Breast epithelium (tissue), 4 donors: ENCODE results near the gene WDR81. TPM values are rescaled to one million over a fixed set of nuclear protein-coding genes. Genes with fewer than 3 reads are reported as not detected.

Experiments
- DNase-seq, 2 donors: peaks; one replicate each; pipeline ENCODE4 v3.0.0-alpha.2; 2019; ENCODE audit warnings: low spot score in 2 of 2
- H3K27ac ChIP-seq, 2 donors: fragments of 200-600 bp; sonication (generic) in 1 of 2; one replicate each; pipeline ENCODE4 v1.5.1; 2016 to 2019; ENCODE audit warnings: mild to moderate bottlenecking in 1 of 2
- H3K27me3 ChIP-seq, 2 donors: fragments of 200-600 bp; sonication (generic) in 1 of 2; one replicate each; pipeline versions ENCODE4 v1.5.1 to v1.6.0; 2017 to 2019; ENCODE audit warnings: control low read depth in 1 of 2, mild to moderate bottlenecking in 1 of 2
- H3K36me3 ChIP-seq: fragments of 200-600 bp; one replicate; pipeline ENCODE4 v1.5.1; 2019
- H3K4me1 ChIP-seq, 2 donors: fragments of 200-600 bp; sonication (generic); one replicate each; pipeline ENCODE4 v1.5.1; 2016 to 2019; ENCODE audit warnings: control low read depth in 1 of 2
- H3K4me3 ChIP-seq, 3 donors: fragments of 200-600 bp; sonication (generic); 1 replicate in 2 of 3; 2 replicates in 1 of 3; pipeline ENCODE4 v1.5.1; 2016 to 2019; ENCODE audit warnings: mild to moderate bottlenecking in 3 of 3, moderate library complexity in 2 of 3
- H3K9me3 ChIP-seq, 2 donors: fragments of 200-600 bp; sonication (generic) in 1 of 2; one replicate each; pipeline ENCODE4 v1.5.1; 2016 to 2019; ENCODE audit warnings: control low read depth in 1 of 2
- CTCF ChIP-seq, 3 donors: fragments of 450-650 bp; IDR thresholded peaks; one replicate each; pipeline ENCODE4 v1.5.1; 2016 to 2017; ENCODE audit warnings: antibody characterized with exemption in 3 of 3, mild to moderate bottlenecking in 3 of 3, moderate library complexity in 3 of 3
- POLR2A ChIP-seq: fragments of 450-650 bp; IDR thresholded peaks from one replicate; pipeline ENCODE4 v1.6.1; 2016; ENCODE audit warnings: antibody characterized with exemption, mild to moderate bottlenecking, moderate library complexity
- POLR2AphosphoS5 ChIP-seq, 3 donors: sonication (generic); formaldehyde crosslinking; IDR thresholded peaks; one replicate each; pipeline ENCODE4 v1.6.1; 2017; ENCODE audit warnings: antibody characterized with exemption in 3 of 3
- intact Hi-C: fragments of 100-400 bp; cut with DNase I; formaldehyde crosslinking; loops from one replicate; pipeline ENCODE4 v1.15.1; 2023; ENCODE audit warnings: low total_unique reads
- total RNA-seq, 3 donors: library from RNA; depleted of rRNA; stranded (reverse); fragments of >200 nt; gene quantifications; one replicate each; pipeline ENCODE4 v1.1.0, GENCODE V29; 2016

The WDR81 gene
- total RNA-seq, 3 donors from 2014 or later: 36.6 to 52.6 (median 41.6) TPM

GRCh38 chr17:1725642-1726511 is 1.4 kb downstream of the WDR81 start:
- Histone ChIP-seq H3K4me1 (peaks cover 0 to 6% of the 10 kb centered on the region in 2 donors), H3K27ac (peak overlapping the region; percentile 80 to 92), H3K9me3 (no peaks in the 10 kb centered on the region), H3K36me3 (no peaks in the 10 kb centered on the region), H3K27me3 (no peaks in the 10 kb centered on the region), H3K4me3 (peak overlapping the region; percentile 66 to 87 (median 82))
- intact Hi-C loops: no loop called here
- no peak for DNase-seq
- no peak for TF ChIP-seq POLR2AphosphoS5 (IDR thresholded peaks at IDR 0.05)
- no peak for TF ChIP-seq CTCF (IDR thresholded peaks at IDR 0.05)
- TF ChIP-seq POLR2A: no peak

DNA sequence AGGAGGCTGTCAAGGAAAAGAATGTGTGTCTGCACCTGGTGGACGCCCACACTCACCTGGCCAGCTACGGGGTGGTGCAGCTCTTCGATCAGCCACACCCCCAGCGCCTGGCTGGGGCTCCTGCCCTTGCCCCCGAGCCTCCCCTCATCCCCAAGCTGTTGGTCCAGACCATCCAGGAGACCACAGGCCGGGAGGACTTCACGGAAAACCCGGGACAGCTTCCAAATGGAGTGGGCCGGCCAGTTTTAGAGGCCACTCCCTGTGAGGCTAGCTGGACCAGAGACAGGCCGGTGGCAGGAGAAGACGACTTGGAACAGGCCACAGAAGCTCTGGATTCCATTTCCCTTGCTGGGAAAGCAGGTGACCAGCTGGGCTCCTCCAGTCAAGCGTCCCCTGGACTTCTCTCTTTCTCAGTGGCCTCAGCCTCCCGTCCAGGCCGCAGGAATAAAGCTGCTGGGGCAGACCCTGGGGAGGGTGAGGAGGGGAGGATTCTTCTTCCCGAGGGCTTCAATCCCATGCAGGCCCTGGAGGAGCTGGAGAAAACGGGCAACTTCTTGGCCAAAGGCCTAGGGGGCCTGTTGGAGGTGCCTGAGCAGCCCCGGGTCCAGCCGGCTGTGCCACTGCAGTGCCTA is 2.2 kb downstream of the WDR81 start:
- H3K27ac ChIP-seq: no peak overlapping the region

GRCh38 chr17:1727258-1727789 is 2.8 kb downstream of the WDR81 start:
- Histone ChIP-seq H3K27me3 (no peaks in the 10 kb centered on the region), H3K4me1 (peaks cover 0 to 6% of the 10 kb centered on the region in 2 donors), H3K27ac (peak overlapping the region in 1 of 2 donors; percentile 25), H3K36me3 (no peaks in the 10 kb centered on the region), H3K9me3 (no peaks in the 10 kb centered on the region), H3K4me3 (peak overlapping the region in 1 of 3 donors; percentile 15)
- DNase-seq: no peak
- TF ChIP-seq POLR2AphosphoS5 (IDR thresholded peaks at IDR 0.05) (no peak), POLR2A (no peak), CTCF (IDR thresholded peaks at IDR 0.05) (no peak)
- intact Hi-C loops: no loop called here

More for the DNA sequence above, 2.2 kb downstream of the WDR81 start:
- no peaks in the 10 kb centered on the region for H3K27me3 ChIP-seq
- H3K36me3 ChIP-seq: no peaks in the 10 kb centered on the region
- H3K4me3 ChIP-seq: peak overlapping the region in 2 of 3 donors; percentile 5 to 87
- peaks cover 0 to 6% of the 10 kb centered on the region in 2 donors for H3K4me1 ChIP-seq
- no peaks in the 10 kb centered on the region for H3K9me3 ChIP-seq
- DNase-seq: no peak
- intact Hi-C loops: no loop called here
- TF ChIP-seq POLR2A (no peak), CTCF (IDR thresholded peaks at IDR 0.05) (no peak), POLR2AphosphoS5 (IDR thresholded peaks at IDR 0.05) (no peak)

GRCh38 chr17:1727876-1728630 is 3.5 kb downstream of the WDR81 start:
- intact Hi-C loops: no loop called here
- Histone ChIP-seq H3K4me1 (peaks cover 0 to 6% of the 10 kb centered on the region in 2 donors), H3K27ac (peak overlapping the region; percentile 25 to 26), H3K27me3 (no peaks in the 10 kb centered on the region), H3K36me3 (no peaks in the 10 kb centered on the region), H3K9me3 (no peaks in the 10 kb centered on the region), H3K4me3 (peak overlapping the region in 1 of 3 donors; percentile 15)
- DNase-seq: no peak
- no peak for TF ChIP-seq POLR2A
- TF ChIP-seq POLR2AphosphoS5 (IDR thresholded peaks at IDR 0.05): no peak
- TF ChIP-seq CTCF (IDR thresholded peaks at IDR 0.05): no peak
